Measurements from ENCODE around the gene RARA.

Gene RARA

DNA sequence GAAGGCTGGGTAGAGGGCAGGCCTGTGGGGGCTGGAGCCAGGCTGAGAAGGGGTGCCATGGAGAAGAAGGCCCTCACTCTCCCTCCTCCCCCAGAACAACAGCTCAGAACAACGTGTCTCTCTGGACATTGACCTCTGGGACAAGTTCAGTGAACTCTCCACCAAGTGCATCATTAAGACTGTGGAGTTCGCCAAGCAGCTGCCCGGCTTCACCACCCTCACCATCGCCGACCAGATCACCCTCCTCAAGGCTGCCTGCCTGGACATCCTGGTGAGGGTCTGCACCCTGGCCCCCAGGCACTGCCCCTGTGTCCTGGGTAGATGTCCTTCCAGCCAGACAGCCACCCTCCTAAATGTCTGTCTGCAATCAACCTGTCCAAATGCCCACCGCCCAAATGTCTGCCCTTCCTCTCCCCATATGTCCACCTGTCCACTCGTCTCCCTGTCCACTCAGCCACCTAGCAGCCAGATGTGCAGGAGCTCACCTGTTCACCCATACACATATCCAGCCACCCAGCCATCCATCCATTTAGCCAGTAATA, 43.3 kb downstream of the RARA start:
- no peak overlapping the region for H3K4me3 ChIP-seq
- no peaks in the 10 kb centered on the region for H3K9me3 ChIP-seq (ENCODE audit: low read depth, low read length)
- H3K36me3 ChIP-seq (ENCODE audit: insufficient read depth, low read length), result peaks cover 39% of the 10 kb centered on the region
- DNase-seq (ENCODE audit: low read depth, low spot score), result no peak
- TF ChIP-seq EZH2 (IDR thresholded peaks at IDR 0.05) (no peak), FOXP2 (optimal IDR thresholded peaks at IDR 0.05; ENCODE audit: control extremely low read depth, extremely low read length, insufficient read depth) (no peak), POLR2AphosphoS5 (IDR thresholded peaks at IDR 0.05; ENCODE audit: borderline replicate concordance, low read depth, low read length) (no peak)
- no peak overlapping the region for H3K9ac ChIP-seq (ENCODE audit: insufficient read length)
- H3K27ac ChIP-seq, result no peak overlapping the region

DNA sequence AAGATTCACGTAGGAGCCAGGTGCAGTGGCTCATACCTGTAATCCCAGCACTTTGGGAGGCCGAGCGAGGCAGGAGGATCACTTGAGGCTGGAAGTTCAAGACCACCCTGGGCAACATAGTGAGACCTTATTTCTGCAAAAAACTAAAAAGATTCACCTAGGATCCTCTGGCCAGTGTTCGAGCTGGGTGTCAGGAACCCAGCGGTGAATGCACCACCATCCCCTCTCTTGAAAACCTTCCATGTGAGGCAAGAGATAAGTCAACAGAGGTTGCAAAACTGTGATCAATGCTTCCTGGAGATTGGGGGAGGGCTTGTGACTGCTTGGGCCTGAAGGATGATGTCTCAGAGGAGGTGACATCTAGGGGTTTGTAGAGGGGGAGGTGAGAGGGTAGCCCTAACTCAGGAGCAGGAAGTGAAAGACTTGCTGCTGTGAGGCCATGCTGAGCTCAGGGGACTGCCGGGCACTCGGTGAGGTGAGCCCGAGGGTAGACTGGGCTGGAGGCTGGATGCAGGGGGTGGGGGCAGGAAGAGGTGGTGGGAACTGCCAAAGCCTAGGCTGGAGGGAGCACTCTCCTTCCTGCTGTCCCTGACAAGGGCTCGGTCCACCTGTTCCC, 43.9 kb downstream of the RARA start:
- H3K9me3 ChIP-seq (ENCODE audit: low read depth, low read length), result no peaks in the 10 kb centered on the region
- H3K36me3 ChIP-seq (ENCODE audit: insufficient read depth, low read length), result peaks cover 39% of the 10 kb centered on the region
- no peak overlapping the region for H3K27ac ChIP-seq
- H3K4me3 ChIP-seq, result no peak overlapping the region
- no peak overlapping the region for H3K9ac ChIP-seq (ENCODE audit: insufficient read length)
- no peak for DNase-seq (ENCODE audit: low read depth, low spot score)
- no peak for TF ChIP-seq POLR2AphosphoS5 (IDR thresholded peaks at IDR 0.05; ENCODE audit: borderline replicate concordance, low read depth, low read length)
- TF ChIP-seq FOXP2 (optimal IDR thresholded peaks at IDR 0.05; ENCODE audit: control extremely low read depth, extremely low read length, insufficient read depth), result no peak
- no peak for TF ChIP-seq EZH2 (IDR thresholded peaks at IDR 0.05)

DNA sequence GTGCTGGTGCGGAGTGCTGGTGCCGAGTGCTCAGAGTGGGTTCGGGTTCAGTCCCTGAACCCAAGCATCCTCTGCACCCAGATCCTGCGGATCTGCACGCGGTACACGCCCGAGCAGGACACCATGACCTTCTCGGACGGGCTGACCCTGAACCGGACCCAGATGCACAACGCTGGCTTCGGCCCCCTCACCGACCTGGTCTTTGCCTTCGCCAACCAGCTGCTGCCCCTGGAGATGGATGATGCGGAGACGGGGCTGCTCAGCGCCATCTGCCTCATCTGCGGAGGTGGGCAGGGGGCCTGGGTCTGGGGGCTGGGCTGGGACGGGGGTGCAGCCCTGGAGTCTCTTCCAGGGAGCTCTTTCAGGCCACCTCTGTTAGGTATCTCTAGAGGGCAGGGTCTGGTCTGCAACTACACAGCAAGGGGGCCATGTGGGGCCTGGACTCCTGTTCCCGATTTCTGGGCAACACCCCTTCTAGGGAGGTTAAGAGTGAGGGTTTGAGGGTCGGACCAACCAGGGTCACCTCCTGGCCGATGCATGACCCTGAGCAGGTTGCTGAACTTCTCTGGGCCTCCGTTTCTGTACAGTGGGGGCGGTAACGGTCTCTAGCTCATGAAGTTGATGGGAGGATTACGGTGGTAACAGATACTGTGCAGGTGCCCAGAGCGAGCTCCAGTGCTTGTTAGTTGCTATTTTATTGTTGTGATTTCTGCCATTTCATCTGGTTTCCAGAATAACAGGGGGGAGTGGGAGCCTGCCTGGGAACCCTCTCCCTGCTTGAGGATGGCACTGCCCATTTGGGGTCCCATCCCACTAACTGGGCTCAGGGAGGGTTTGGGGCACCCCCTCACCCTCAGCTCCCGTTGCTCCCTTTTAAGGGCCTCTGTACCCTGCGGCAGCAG, 45.5 kb downstream of the RARA start:
- no peak for DNase-seq (ENCODE audit: low read depth, low spot score)
- no peaks in the 10 kb centered on the region for H3K9me3 ChIP-seq (ENCODE audit: low read depth, low read length)
- no peak overlapping the region for H3K9ac ChIP-seq (ENCODE audit: insufficient read length)
- H3K36me3 ChIP-seq (ENCODE audit: insufficient read depth, low read length), result peaks cover 39% of the 10 kb centered on the region
- no peak overlapping the region for H3K4me3 ChIP-seq
- H3K27ac ChIP-seq, result peak overlapping the region; percentile 21; the same call in 1 of the 2 replicates
- TF ChIP-seq POLR2AphosphoS5 (IDR thresholded peaks at IDR 0.05; ENCODE audit: borderline replicate concordance, low read depth, low read length) (no peak), FOXP2 (optimal IDR thresholded peaks at IDR 0.05; ENCODE audit: control extremely low read depth, extremely low read length, insufficient read depth) (no peak), EZH2 (IDR thresholded peaks at IDR 0.05) (no peak)

DNA sequence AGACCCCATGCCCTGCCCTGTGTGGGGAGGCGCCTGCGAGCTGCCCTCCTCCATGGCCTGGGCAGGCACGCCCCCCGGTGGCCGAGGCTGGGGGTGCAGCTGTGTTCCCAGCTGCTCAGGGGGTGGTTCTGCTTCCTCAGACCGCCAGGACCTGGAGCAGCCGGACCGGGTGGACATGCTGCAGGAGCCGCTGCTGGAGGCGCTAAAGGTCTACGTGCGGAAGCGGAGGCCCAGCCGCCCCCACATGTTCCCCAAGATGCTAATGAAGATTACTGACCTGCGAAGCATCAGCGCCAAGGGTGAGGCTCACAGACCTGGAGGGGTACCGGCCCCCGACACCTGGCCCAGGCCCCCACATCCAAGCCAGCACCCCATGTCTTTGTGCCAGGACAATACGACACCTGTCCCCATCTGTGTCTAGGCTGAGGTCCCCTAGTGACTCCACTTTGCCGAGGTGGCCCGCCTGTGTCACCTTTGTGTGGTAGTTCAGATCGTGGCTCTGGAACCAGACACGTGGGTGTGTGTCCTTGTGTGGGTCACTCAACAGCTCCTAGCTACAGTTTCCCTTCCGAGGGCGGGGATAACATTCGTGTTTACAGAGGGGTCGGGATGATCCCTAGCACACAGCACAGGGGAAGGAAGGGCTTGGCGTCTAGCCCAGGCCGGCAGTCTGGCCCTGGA, 46.3 kb downstream of the RARA start:
- Histone ChIP-seq H3K4me3 (no peak overlapping the region), H3K9me3 (ENCODE audit: low read depth, low read length) (no peaks in the 10 kb centered on the region), H3K27ac (no peak overlapping the region; the same call in 1 of the 2 replicates), H3K36me3 (ENCODE audit: insufficient read depth, low read length) (peaks cover 33% of the 10 kb centered on the region), H3K9ac (ENCODE audit: insufficient read length) (no peak overlapping the region)
- TF ChIP-seq FOXP2 (optimal IDR thresholded peaks at IDR 0.05; ENCODE audit: control extremely low read depth, extremely low read length, insufficient read depth) (no peak), POLR2AphosphoS5 (IDR thresholded peaks at IDR 0.05; ENCODE audit: borderline replicate concordance, low read depth, low read length) (no peak), EZH2 (IDR thresholded peaks at IDR 0.05) (no peak)
- DNase-seq (ENCODE audit: low read depth, low spot score), result no peak

DNA sequence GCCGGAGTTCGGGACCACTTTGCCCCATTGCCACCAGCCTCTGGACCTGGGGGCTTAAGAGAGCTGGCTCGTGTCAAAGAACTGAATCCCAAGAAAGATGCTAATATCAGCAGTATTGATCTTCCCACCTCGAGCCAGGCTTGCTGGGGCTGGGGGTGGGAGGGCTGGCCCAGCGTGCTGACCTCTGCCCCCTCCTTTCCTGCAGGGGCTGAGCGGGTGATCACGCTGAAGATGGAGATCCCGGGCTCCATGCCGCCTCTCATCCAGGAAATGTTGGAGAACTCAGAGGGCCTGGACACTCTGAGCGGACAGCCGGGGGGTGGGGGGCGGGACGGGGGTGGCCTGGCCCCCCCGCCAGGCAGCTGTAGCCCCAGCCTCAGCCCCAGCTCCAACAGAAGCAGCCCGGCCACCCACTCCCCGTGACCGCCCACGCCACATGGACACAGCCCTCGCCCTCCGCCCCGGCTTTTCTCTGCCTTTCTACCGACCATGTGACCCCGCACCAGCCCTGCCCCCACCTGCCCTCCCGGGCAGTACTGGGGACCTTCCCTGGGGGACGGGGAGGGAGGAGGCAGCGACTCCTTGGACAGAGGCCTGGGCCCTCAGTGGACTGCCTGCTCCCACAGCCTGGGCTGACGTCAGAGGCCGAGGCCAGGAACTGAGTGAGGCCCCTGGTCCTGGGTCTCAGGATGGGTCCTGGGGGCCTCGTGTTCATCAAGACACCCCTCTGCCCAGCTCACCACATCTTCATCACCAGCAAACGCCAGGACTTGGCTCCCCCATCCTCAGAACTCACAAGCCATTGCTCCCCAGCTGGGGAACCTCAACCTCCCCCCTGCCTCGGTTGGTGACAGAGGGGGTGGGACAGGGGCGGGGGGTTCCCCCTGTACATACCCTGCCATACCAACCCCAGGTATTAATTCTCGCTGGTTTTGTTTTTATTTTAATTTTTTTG, 47.1 kb downstream of the RARA start:
- H3K27ac ChIP-seq, result no peak overlapping the region
- no peaks in the 10 kb centered on the region for H3K9me3 ChIP-seq (ENCODE audit: low read depth, low read length)
- H3K4me3 ChIP-seq, result no peak overlapping the region
- DNase-seq (ENCODE audit: low read depth, low spot score), result no peak
- H3K9ac ChIP-seq (ENCODE audit: insufficient read length), result no peak overlapping the region
- H3K36me3 ChIP-seq (ENCODE audit: insufficient read depth, low read length), result peaks cover 33% of the 10 kb centered on the region
- TF ChIP-seq EZH2 (IDR thresholded peaks at IDR 0.05), result no peak
- no peak for TF ChIP-seq POLR2AphosphoS5 (IDR thresholded peaks at IDR 0.05; ENCODE audit: borderline replicate concordance, low read depth, low read length)
- TF ChIP-seq FOXP2 (optimal IDR thresholded peaks at IDR 0.05; ENCODE audit: control extremely low read depth, extremely low read length, insufficient read depth), result no peak

DNA sequence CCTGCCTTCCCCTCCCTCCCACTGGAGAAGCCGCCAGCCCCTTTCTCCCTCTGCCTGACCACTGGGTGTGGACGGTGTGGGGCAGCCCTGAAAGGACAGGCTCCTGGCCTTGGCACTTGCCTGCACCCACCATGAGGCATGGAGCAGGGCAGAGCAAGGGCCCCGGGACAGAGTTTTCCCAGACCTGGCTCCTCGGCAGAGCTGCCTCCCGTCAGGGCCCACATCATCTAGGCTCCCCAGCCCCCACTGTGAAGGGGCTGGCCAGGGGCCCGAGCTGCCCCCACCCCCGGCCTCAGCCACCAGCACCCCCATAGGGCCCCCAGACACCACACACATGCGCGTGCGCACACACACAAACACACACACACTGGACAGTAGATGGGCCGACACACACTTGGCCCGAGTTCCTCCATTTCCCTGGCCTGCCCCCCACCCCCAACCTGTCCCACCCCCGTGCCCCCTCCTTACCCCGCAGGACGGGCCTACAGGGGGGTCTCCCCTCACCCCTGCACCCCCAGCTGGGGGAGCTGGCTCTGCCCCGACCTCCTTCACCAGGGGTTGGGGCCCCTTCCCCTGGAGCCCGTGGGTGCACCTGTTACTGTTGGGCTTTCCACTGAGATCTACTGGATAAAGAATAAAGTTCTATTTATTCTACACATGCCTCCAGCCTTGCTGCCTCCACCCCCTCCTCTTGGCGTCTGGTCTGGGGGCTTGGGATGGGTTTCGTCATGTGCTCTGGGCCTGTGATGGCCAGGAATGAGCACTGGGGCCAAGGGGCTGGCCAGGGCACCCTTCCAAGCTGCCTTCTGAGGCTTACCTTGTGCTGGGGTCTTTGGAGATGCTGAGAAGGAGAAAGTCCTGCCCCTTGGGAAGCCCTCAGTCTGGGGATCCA, 48.3 kb downstream of the RARA start:
- H3K36me3 ChIP-seq (ENCODE audit: insufficient read depth, low read length), result peaks cover 26% of the 10 kb centered on the region
- 0 out of 2 replicates have a peak overlapping the region, but pooled peaks have one; percentile 44 for H3K27ac ChIP-seq
- TF ChIP-seq EZH2 (IDR thresholded peaks at IDR 0.05), result no peak
- no peak for TF ChIP-seq POLR2AphosphoS5 (IDR thresholded peaks at IDR 0.05; ENCODE audit: borderline replicate concordance, low read depth, low read length)
- TF ChIP-seq FOXP2 (optimal IDR thresholded peaks at IDR 0.05; ENCODE audit: control extremely low read depth, extremely low read length, insufficient read depth), result no peak

More for the DNA sequence above, 48.3 kb downstream of the RARA start:
- no peak for DNase-seq (ENCODE audit: low read depth, low spot score)
- no peak overlapping the region for H3K4me3 ChIP-seq
- H3K9me3 ChIP-seq (ENCODE audit: low read depth, low read length), result no peaks in the 10 kb centered on the region
- H3K9ac ChIP-seq (ENCODE audit: insufficient read length), result no peak overlapping the region
